ENCODE measurements around the gene MYO9A. TPM values are rescaled to one million over a fixed set of nuclear protein-coding genes. Genes with fewer than 3 reads are reported as not detected.

MYO9A gene
- polyA plus RNA-seq, 1 donor: 12.0 TPM

DNA sequence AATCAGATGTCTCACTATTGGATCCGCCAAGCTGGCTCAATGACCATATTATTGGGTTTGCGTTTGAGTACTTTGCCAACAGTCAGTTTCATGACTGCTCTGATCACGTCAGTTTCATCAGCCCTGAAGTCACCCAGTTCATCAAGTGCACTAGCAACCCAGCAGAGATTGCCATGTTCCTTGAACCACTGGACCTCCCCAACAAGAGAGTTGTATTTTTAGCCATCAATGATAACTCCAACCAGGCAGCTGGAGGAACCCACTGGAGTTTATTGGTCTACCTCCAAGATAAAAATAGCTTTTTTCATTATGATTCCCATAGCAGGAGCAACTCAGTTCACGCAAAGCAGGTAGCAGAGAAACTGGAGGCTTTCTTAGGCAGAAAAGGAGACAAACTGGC is 21.7 kb upstream of the MYO9A start:
- H3K27ac ChIP-seq (ENCODE audit: low read length): no peak overlapping the region
- H3K27me3 ChIP-seq (ENCODE audit: control insufficient read depth, insufficient read depth, low read length): no peaks in the 10 kb centered on the region
- no peaks in the 10 kb centered on the region for H3K9me3 ChIP-seq (ENCODE audit: control insufficient read depth, low read depth, low read length)
- H3K36me3 ChIP-seq (ENCODE audit: control insufficient read depth, insufficient read depth, low read length): no peaks in the 10 kb centered on the region
- H3K4me1 ChIP-seq (ENCODE audit: control insufficient read depth, insufficient read depth, low read length): no peaks in the 10 kb centered on the region
- WGBS (ENCODE audit: insufficient coverage, low lambda C conversion rate): no CpG with 5 or more reads among the region's 4 CpGs
- no peak overlapping the region for H3K4me3 ChIP-seq (ENCODE audit: low read length)
- DNase-seq: no peak

GRCh38 chr15:72136170-72137051 is 18.5 kb upstream of the MYO9A start:
- no peak overlapping the region for H3K4me3 ChIP-seq (ENCODE audit: low read length)
- H3K9me3 ChIP-seq (ENCODE audit: control insufficient read depth, low read depth, low read length): no peaks in the 10 kb centered on the region
- WGBS (ENCODE audit: insufficient coverage, low lambda C conversion rate): 73% methylated on average over 3 of the region's 4 CpGs
- H3K4me1 ChIP-seq (ENCODE audit: control insufficient read depth, insufficient read depth, low read length): no peaks in the 10 kb centered on the region
- H3K27me3 ChIP-seq (ENCODE audit: control insufficient read depth, insufficient read depth, low read length): no peaks in the 10 kb centered on the region
- no peaks in the 10 kb centered on the region for H3K36me3 ChIP-seq (ENCODE audit: control insufficient read depth, insufficient read depth, low read length)
- no peak overlapping the region for H3K27ac ChIP-seq (ENCODE audit: low read length)
- no peak for DNase-seq

- Histone ChIP-seq H3K27me3 (ENCODE audit: control insufficient read depth, insufficient read depth, low read length) (no peaks in the 10 kb centered on the region), H3K4me3 (ENCODE audit: low read length) (no peak overlapping the region), H3K27ac (ENCODE audit: low read length) (no peak overlapping the region), H3K36me3 (ENCODE audit: control insufficient read depth, insufficient read depth, low read length) (no peaks in the 10 kb centered on the region), H3K4me1 (ENCODE audit: control insufficient read depth, insufficient read depth, low read length) (no peaks in the 10 kb centered on the region), H3K9me3 (ENCODE audit: control insufficient read depth, low read depth, low read length) (no peaks in the 10 kb centered on the region)
- WGBS (ENCODE audit: insufficient coverage, low lambda C conversion rate): no CpG with 5 or more reads among the region's 2 CpGs
- no peak for DNase-seq
These were observed 17.8 kb upstream of the MYO9A start for GRCh38 chr15:72135719-72136118.

GRCh38 chr15:72133211-72133610 is 15.3 kb upstream of the MYO9A start:
- no peaks in the 10 kb centered on the region for H3K27me3 ChIP-seq (ENCODE audit: control insufficient read depth, insufficient read depth, low read length)
- H3K4me3 ChIP-seq (ENCODE audit: low read length): no peak overlapping the region
- no peaks in the 10 kb centered on the region for H3K4me1 ChIP-seq (ENCODE audit: control insufficient read depth, insufficient read depth, low read length)
- no peaks in the 10 kb centered on the region for H3K36me3 ChIP-seq (ENCODE audit: control insufficient read depth, insufficient read depth, low read length)
- no peaks in the 10 kb centered on the region for H3K9me3 ChIP-seq (ENCODE audit: control insufficient read depth, low read depth, low read length)
- 88% methylated on average over 1 of the region's 1 CpG for WGBS (ENCODE audit: insufficient coverage, low lambda C conversion rate)
- no peak for DNase-seq
- no peak overlapping the region for H3K27ac ChIP-seq (ENCODE audit: low read length)

- H3K9me3 ChIP-seq (ENCODE audit: control insufficient read depth, low read depth, low read length): no peaks in the 10 kb centered on the region
- 90% methylated on average over 2 of the region's 3 CpGs for WGBS (ENCODE audit: insufficient coverage, low lambda C conversion rate)
- no peak overlapping the region for H3K27ac ChIP-seq (ENCODE audit: low read length)
- no peaks in the 10 kb centered on the region for H3K4me1 ChIP-seq (ENCODE audit: control insufficient read depth, insufficient read depth, low read length)
- no peaks in the 10 kb centered on the region for H3K27me3 ChIP-seq (ENCODE audit: control insufficient read depth, insufficient read depth, low read length)
- no peak overlapping the region for H3K4me3 ChIP-seq (ENCODE audit: low read length)
- no peaks in the 10 kb centered on the region for H3K36me3 ChIP-seq (ENCODE audit: control insufficient read depth, insufficient read depth, low read length)
- no peak for DNase-seq
These were observed 14.0 kb upstream of the MYO9A start for GRCh38 chr15:72131922-72132321.

GRCh38 chr15:72130272-72130671 is 12.3 kb upstream of the MYO9A start:
- Histone ChIP-seq H3K4me1 (ENCODE audit: control insufficient read depth, insufficient read depth, low read length) (no peaks in the 10 kb centered on the region), H3K27me3 (ENCODE audit: control insufficient read depth, insufficient read depth, low read length) (no peaks in the 10 kb centered on the region), H3K9me3 (ENCODE audit: control insufficient read depth, low read depth, low read length) (no peaks in the 10 kb centered on the region), H3K27ac (ENCODE audit: low read length) (no peak overlapping the region), H3K4me3 (ENCODE audit: low read length) (no peak overlapping the region), H3K36me3 (ENCODE audit: control insufficient read depth, insufficient read depth, low read length) (no peaks in the 10 kb centered on the region)
- no CpG with 5 or more reads among the region's 4 CpGs for WGBS (ENCODE audit: insufficient coverage, low lambda C conversion rate)
- DNase-seq: no peak

- Histone ChIP-seq H3K9me3 (ENCODE audit: control insufficient read depth, low read depth, low read length) (no peaks in the 10 kb centered on the region), H3K4me1 (ENCODE audit: control insufficient read depth, insufficient read depth, low read length) (no peaks in the 10 kb centered on the region), H3K27ac (ENCODE audit: low read length) (no peak overlapping the region), H3K4me3 (ENCODE audit: low read length) (no peak overlapping the region), H3K36me3 (ENCODE audit: control insufficient read depth, insufficient read depth, low read length) (no peaks in the 10 kb centered on the region), H3K27me3 (ENCODE audit: control insufficient read depth, insufficient read depth, low read length) (no peaks in the 10 kb centered on the region)
- no peak for DNase-seq
These were observed 10.4 kb upstream of the MYO9A start for GRCh38 chr15:72128359-72128758.

GRCh38 chr15:72127724-72128322 is 9.9 kb upstream of the MYO9A start:
- Histone ChIP-seq H3K27me3 (ENCODE audit: control insufficient read depth, insufficient read depth, low read length) (no peaks in the 10 kb centered on the region), H3K27ac (ENCODE audit: low read length) (no peak overlapping the region), H3K36me3 (ENCODE audit: control insufficient read depth, insufficient read depth, low read length) (no peaks in the 10 kb centered on the region), H3K9me3 (ENCODE audit: control insufficient read depth, low read depth, low read length) (no peaks in the 10 kb centered on the region), H3K4me1 (ENCODE audit: control insufficient read depth, insufficient read depth, low read length) (no peaks in the 10 kb centered on the region), H3K4me3 (ENCODE audit: low read length) (no peak overlapping the region)
- WGBS (ENCODE audit: insufficient coverage, low lambda C conversion rate): 20% methylated on average over 1 of the region's 2 CpGs
- no peak for DNase-seq

DNA sequence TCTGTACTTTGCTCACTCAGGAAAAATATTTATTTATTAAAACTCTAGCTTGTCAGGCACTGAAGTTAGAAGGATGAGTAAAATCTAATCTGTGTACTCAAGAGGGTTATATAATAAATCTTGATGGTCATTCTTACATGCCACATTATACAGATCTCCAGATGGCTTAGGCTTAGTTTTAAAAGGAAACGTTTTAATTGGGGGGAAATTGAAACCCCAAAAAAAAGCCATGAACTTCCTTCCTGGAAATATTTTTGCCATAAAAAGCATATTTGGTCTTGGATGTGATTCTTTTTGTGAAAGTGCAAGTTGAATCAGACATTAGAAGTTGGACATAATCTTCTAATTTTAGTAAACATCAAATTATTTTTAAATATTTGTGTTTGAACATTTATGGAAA is 6.3 kb upstream of the MYO9A start:
- WGBS (ENCODE audit: insufficient coverage, low lambda C conversion rate): no CpG with 5 or more reads among the region's 1 CpG
- Histone ChIP-seq H3K36me3 (ENCODE audit: control insufficient read depth, insufficient read depth, low read length) (no peaks in the 10 kb centered on the region), H3K9me3 (ENCODE audit: control insufficient read depth, low read depth, low read length) (no peaks in the 10 kb centered on the region), H3K27ac (ENCODE audit: low read length) (no peak overlapping the region), H3K4me1 (ENCODE audit: control insufficient read depth, insufficient read depth, low read length) (peaks cover under 1% of the 10 kb centered on the region), H3K4me3 (ENCODE audit: low read length) (no peak overlapping the region), H3K27me3 (ENCODE audit: control insufficient read depth, insufficient read depth, low read length) (no peaks in the 10 kb centered on the region)
- no peak for DNase-seq

DNA sequence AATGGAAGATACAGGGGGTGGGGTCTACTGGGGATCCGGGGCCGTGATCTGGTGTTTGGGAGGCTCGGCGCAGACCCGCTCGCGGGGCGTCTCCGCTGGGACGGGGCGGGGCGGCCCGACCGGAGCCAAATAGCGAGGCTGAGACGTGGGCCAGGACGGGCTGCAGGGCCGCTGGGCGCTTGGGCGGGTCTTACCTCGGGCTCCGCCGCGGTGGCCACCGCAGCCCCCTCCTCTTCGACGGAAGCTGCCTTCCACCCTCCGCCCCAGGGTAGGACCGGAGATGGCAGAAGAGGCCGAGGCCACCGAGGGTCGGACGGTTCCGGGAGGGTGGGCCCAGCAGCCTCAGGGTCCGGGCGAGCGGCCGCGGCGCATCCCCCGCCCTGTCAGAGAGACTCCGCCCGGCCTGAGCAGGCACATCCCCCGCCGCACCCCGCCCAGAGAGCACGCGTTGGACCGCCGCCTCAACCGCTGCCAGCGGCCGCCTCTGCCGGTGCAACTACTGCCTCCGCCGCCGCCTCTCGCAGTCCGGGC is 399 bp downstream of the MYO9A start:
- DNase-seq: no peak
- H3K27ac ChIP-seq (ENCODE audit: low read length): peak overlapping the region; percentile 84
- peaks cover 4% of the 10 kb centered on the region for H3K4me1 ChIP-seq (ENCODE audit: control insufficient read depth, insufficient read depth, low read length)
- no CpG with 5 or more reads among the region's 59 CpGs for WGBS (ENCODE audit: insufficient coverage, low lambda C conversion rate)
- no peaks in the 10 kb centered on the region for H3K27me3 ChIP-seq (ENCODE audit: control insufficient read depth, insufficient read depth, low read length)
- H3K4me3 ChIP-seq (ENCODE audit: low read length): peak overlapping the region; percentile 64
- no peaks in the 10 kb centered on the region for H3K9me3 ChIP-seq (ENCODE audit: control insufficient read depth, low read depth, low read length)
- H3K36me3 ChIP-seq (ENCODE audit: control insufficient read depth, insufficient read depth, low read length): no peaks in the 10 kb centered on the region
